HepG2 (cell line): ENCODE measurements around the gene SPRYD4. TPM values are rescaled to one million over a fixed set of nuclear protein-coding genes. Genes with fewer than 3 reads are reported as not detected.

Experiments
- BRD4 ChIP-seq: sonication (generic); formaldehyde crosslinking; IDR thresholded peaks from 2 replicates; pipeline ENCODE4 v1.4.0; 2020; ENCODE audit warnings: missing genetic modification reagents
- FOXA3 ChIP-seq: IDR thresholded peaks from 2 replicates; pipeline ENCODE4 v1.6.1; 2016; ENCODE audit warnings: missing genetic modification reagents, missing compliant biosample characterization
- HMGXB3 ChIP-seq: sonication (generic); formaldehyde crosslinking; IDR thresholded peaks from 2 replicates; pipeline ENCODE4 v1.4.0; 2020; ENCODE audit warnings: missing genetic modification reagents, borderline replicate concordance
- IKZF5 ChIP-seq: IDR thresholded peaks from 2 replicates; pipeline ENCODE4 v1.6.1; 2018; ENCODE audit warnings: missing genetic modification reagents, mild to moderate bottlenecking, missing compliant biosample characterization
- KDM3A ChIP-seq: IDR thresholded peaks from 2 replicates; pipeline ENCODE4 v1.6.1; 2018; ENCODE audit warnings: low read depth, missing compliant biosample characterization
- MIER3 ChIP-seq: IDR thresholded peaks from 2 replicates; pipeline ENCODE4 v1.6.1; 2016; ENCODE audit warnings: missing compliant biosample characterization, borderline replicate concordance
- MTA3 ChIP-seq: sonication (generic); formaldehyde crosslinking; IDR thresholded peaks from 2 replicates; pipeline ENCODE4 v1.4.0; 2020; ENCODE audit warnings: missing genetic modification reagents
- NR2F6 ChIP-seq, 2 experiments: IDR thresholded peaks; 2 replicates each; pipeline ENCODE4 v1.6.1; 2016; ENCODE audit warnings: antibody characterized with exemption in 1 of 2, mild to moderate bottlenecking in 1 of 2
- PREB ChIP-seq: sonication (generic); formaldehyde crosslinking; IDR thresholded peaks from 2 replicates; pipeline ENCODE4 v1.4.0; 2020; ENCODE audit warnings: missing genetic modification reagents
- SNAPC4 ChIP-seq: sonication (generic); formaldehyde crosslinking; IDR thresholded peaks from 2 replicates; pipeline ENCODE4 v1.4.0; 2020; ENCODE audit warnings: mild to moderate bottlenecking, missing genetic modification reagents
- ZBTB39 ChIP-seq: sonication (generic); formaldehyde crosslinking; IDR thresholded peaks from 2 replicates; pipeline ENCODE4 v1.5.0; 2020; ENCODE audit warnings: missing genetic modification reagents
- ZNF567 ChIP-seq: sonication (generic); formaldehyde crosslinking; IDR thresholded peaks from 2 replicates; pipeline ENCODE4 v1.8.1; 2023; ENCODE audit warnings: mild to moderate bottlenecking, missing genetic modification reagents, borderline replicate concordance
- ZNF75D ChIP-seq: sonication (generic); formaldehyde crosslinking; IDR thresholded peaks from 2 replicates; pipeline ENCODE4 v1.8.1; 2023; ENCODE audit warnings: missing genetic modification reagents, mild to moderate bottlenecking, borderline replicate concordance
- polyA plus RNA-seq, 8 experiments: library from polyadenylated mRNA; depleted of rRNA in 3 of 8; stranded (reverse) in 7 of 8; unstranded in 1 of 8; fragments of >200 nt; fragmentation: Illumina TruSeq in 4 of 8; extraction: Trizol in 4 of 8; gene quantifications; 2 replicates each; pipeline versions ENCODE4 v1.2.1 to v1.2.3, GENCODE V29; 2011 to 2016; ENCODE audit warnings: low read depth in 4 of 8, missing spikeins in 1 of 8, mixed read lengths in 1 of 8; ENCODE audit not compliant: insufficient read depth in 1 of 8
- total RNA-seq, 5 experiments: library from RNA; depleted of rRNA; stranded (reverse); fragments of >200 nt; fragmentation: Illumina TruSeq; extraction: Trizol; gene quantifications; 2 replicates each; pipeline ENCODE4 v1.2.3, GENCODE V29; 2016; ENCODE audit warnings: low read depth in 1 of 5

The SPRYD4 gene
- total and polyA plus RNA-seq, 2 of the 13 experiments (the other 11 are each of a cell fraction or from before 2014, with no cell fraction given) = 3.9 to 4.5 TPM

GRCh38 chr12:56468216-56469006, at the start of gene SPRYD4 (continued):
- TF ChIP-seq SNAPC4 (CRISPR knock-in tag) (0 out of 2 replicates have a peak, but pooled peaks have one; percentile 25), HMGXB3 (CRISPR knock-in tag) (peak; percentile 87), PREB (no peak), ZBTB39 (CRISPR knock-in tag) (peak; percentile 62; the same call in 1 of the 2 replicates), ZNF75D (no peak), KDM3A (CRISPR knock-in tag) (peak; percentile 91), ZNF567 (CRISPR knock-in tag) (no peak), FOXA3 (CRISPR knock-in tag) (peak; percentile 70), MIER3 (CRISPR knock-in tag) (peak; percentile 74; the same call in 1 of the 2 replicates), BRD4 (CRISPR knock-in tag) (peak; percentile 63), IKZF5 (CRISPR knock-in tag) (peak; percentile 85), MTA3 (CRISPR knock-in tag) (no peak), NR2F6 (IDR thresholded peaks at IDR 0.05) (no peak), NR2F6 (CRISPR knock-in tag; IDR thresholded peaks at IDR 0.05) (peak; percentile 46; the same call in 1 of the 2 replicates)
